AG09319 (cell line): ENCODE data around the gene BPIFB3.

Experiments
- DNase-seq: peaks from one replicate; pipeline ENCODE4 v3.0.0-alpha.2; 2010; ENCODE audit warnings: low read depth; ENCODE audit errors: extremely low read depth
- TF ChIP-seq, protein P1 (sequence below): IDR thresholded peaks from 2 replicates; pipeline ENCODE4 v1.5.1; 2011; ENCODE audit warnings: low read depth, mild to moderate bottlenecking, inconsistent platforms, low read length, moderate library complexity

The BPIFB3 gene

DNA sequence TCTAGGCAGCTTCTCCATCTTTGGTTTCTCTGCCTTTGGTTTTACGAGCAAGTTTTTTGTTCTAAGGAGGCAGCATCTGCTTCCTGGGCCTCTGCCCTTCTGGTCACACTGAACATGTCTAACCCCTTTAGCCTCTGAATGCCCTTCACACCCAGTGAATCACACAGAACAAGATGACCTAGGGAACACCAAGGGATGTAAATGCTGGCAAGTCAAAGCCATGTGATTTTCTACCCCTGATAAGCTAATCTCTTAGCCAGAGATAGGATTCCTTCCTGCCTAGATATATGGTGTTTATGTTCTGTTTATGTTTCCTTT, 29.5 kb upstream of the BPIFB3 start:
- DNase-seq, result no peak
- TF ChIP-seq, protein P1, sequence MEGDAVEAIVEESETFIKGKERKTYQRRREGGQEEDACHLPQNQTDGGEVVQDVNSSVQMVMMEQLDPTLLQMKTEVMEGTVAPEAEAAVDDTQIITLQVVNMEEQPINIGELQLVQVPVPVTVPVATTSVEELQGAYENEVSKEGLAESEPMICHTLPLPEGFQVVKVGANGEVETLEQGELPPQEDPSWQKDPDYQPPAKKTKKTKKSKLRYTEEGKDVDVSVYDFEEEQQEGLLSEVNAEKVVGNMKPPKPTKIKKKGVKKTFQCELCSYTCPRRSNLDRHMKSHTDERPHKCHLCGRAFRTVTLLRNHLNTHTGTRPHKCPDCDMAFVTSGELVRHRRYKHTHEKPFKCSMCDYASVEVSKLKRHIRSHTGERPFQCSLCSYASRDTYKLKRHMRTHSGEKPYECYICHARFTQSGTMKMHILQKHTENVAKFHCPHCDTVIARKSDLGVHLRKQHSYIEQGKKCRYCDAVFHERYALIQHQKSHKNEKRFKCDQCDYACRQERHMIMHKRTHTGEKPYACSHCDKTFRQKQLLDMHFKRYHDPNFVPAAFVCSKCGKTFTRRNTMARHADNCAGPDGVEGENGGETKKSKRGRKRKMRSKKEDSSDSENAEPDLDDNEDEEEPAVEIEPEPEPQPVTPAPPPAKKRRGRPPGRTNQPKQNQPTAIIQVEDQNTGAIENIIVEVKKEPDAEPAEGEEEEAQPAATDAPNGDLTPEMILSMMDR, result no peak

- TF ChIP-seq, protein P1, result no peak
- DNase-seq, result no peak
Measured at GRCh38 chr20:33024609-33025317, 28.9 kb upstream of the BPIFB3 start.

- TF ChIP-seq, protein P1, result no peak
- no peak for DNase-seq
Measured at GRCh38 chr20:33025318-33025876, 28.3 kb upstream of the BPIFB3 start.

- TF ChIP-seq, protein P1, result no peak
- no peak for DNase-seq
Measured at GRCh38 chr20:33026072-33026778, 27.5 kb upstream of the BPIFB3 start.

GRCh38 chr20:33026779-33027759, 26.6 kb upstream of the BPIFB3 start:
- no peak for DNase-seq
- TF ChIP-seq, protein P1, result no peak

GRCh38 chr20:33027769-33028751, 25.6 kb upstream of the BPIFB3 start:
- DNase-seq, result no peak
- TF ChIP-seq, protein P1, result no peak
